NCI-H2081 treated with DMSO at 0.1 percent for 48 hours (cell line): ENCODE results near the gene ARID1A.
"Not testable (repeated sequence)": the region's sequence is repeated elsewhere in the genome, so short reads cannot be mapped to it uniquely, and the experiment has no call there.

Experiments used
- DNase-seq: peaks from one replicate; lab custom pipeline; 2025; lab: John Stamatoyannopoulos, UW

ARID1A gene

GRCh38 chr1:26788515-26788785 is 92.6 kb downstream of the ARID1A start:
- DNase-seq: no peak

- DNase-seq: peak; percentile 2
Observed at GRCh38 chr1:26788836-26789611, 93.2 kb downstream of the ARID1A start.

GRCh38 chr1:26789612-26789865 is 93.7 kb downstream of the ARID1A start:
- no peak for DNase-seq

- no peak for DNase-seq
Observed at GRCh38 chr1:26789931-26790330, 94.1 kb downstream of the ARID1A start.

GRCh38 chr1:26790551-26790953 is 94.7 kb downstream of the ARID1A start:
- DNase-seq: no peak

GRCh38 chr1:26791148-26791547 is 95.3 kb downstream of the ARID1A start:
- DNase-seq: no peak

GRCh38 chr1:26791626-26792025 is 95.8 kb downstream of the ARID1A start:
- DNase-seq: no peak

- no peak for DNase-seq
Observed at GRCh38 chr1:26792924-26793323, 97.1 kb downstream of the ARID1A start.

- DNase-seq: no peak
Observed at GRCh38 chr1:26794391-26794790, 98.6 kb downstream of the ARID1A start.

- no peak for DNase-seq
Observed at GRCh38 chr1:26797627-26798026, 101.8 kb downstream of the ARID1A start.

- DNase-seq: no peak
Observed at GRCh38 chr1:26799479-26800142, 103.8 kb downstream of the ARID1A start.

GRCh38 chr1:26803932-26804331 is 108.1 kb downstream of the ARID1A start:
- not testable (repeated sequence) for DNase-seq

- DNase-seq: not testable (repeated sequence)
Observed at GRCh38 chr1:26810105-26810504, 114.3 kb downstream of the ARID1A start.

GRCh38 chr1:26811057-26811456 is 115.2 kb downstream of the ARID1A start:
- no peak for DNase-seq

- no peak for DNase-seq
Observed at GRCh38 chr1:26811708-26812107, 115.9 kb downstream of the ARID1A start.

GRCh38 chr1:26814377-26814776 is 118.6 kb downstream of the ARID1A start:
- DNase-seq: no peak

GRCh38 chr1:26814893-26815292 is 119.1 kb downstream of the ARID1A start:
- DNase-seq: no peak

GRCh38 chr1:26820784-26821269 is 125.0 kb downstream of the ARID1A start:
- DNase-seq: no peak

- DNase-seq: no peak
Observed at GRCh38 chr1:26822737-26823395, 127.1 kb downstream of the ARID1A start.

GRCh38 chr1:26824731-26825130 is 128.9 kb downstream of the ARID1A start:
- no peak for DNase-seq

- no peak for DNase-seq
Observed at GRCh38 chr1:26826261-26827105, 130.7 kb downstream of the ARID1A start, which contains the start of gene ZDHHC18. Gene ZDHHC18 (plus strand): TSS chr1:26826688. CDS start chr1:26826805, 117 bp downstream.

GRCh38 chr1:26827106-26827604 is 131.3 kb downstream of the ARID1A start:
- DNase-seq: no peak
